Mammary epithelial cell (primary cell): ENCODE measurements around the gene UVRAG.

Experiments
- EZH2 ChIP-seq: IDR thresholded peaks from 2 replicates; pipeline ENCODE4 v1.6.1; 2012; ENCODE audit warnings: low read length, inconsistent platforms, borderline replicate concordance
- TF ChIP-seq, protein P1 (sequence below), 2 donors: IDR thresholded peaks in 1 of 2; conservative IDR thresholded peaks in 1 of 2; 2 replicates each; pipeline ENCODE4 v1.5.1; 2011 to 2012; ENCODE audit warnings: inconsistent platforms in 2 of 2, low read length in 2 of 2, mild to moderate bottlenecking in 2 of 2, control low read depth in 1 of 2, low read depth in 1 of 2; ENCODE audit not compliant: insufficient read depth in 1 of 2; ENCODE audit errors: extremely low read depth in 1 of 2

DNA sequence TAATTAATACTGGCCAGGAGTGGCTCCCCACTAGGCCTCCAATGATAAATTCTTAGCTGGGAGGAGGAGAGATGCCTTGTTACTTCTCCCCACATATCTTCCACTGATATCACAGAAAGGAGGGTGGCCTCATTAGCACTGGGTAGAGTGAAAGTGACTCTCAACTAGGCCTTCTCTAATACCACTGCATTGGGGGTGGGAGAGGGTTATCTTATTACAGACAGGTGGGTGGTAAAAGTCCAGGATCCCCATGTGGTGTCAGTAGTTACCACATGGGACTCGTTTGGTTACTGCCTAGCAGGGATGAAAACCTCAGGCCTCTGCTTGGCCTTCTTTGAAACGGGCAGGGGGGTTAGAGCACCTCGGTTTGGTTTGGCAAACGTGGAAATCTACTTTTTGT lies 167.3 kb downstream of the UVRAG start:
- TF ChIP-seq EZH2, result no peak
- TF ChIP-seq, protein P1, sequence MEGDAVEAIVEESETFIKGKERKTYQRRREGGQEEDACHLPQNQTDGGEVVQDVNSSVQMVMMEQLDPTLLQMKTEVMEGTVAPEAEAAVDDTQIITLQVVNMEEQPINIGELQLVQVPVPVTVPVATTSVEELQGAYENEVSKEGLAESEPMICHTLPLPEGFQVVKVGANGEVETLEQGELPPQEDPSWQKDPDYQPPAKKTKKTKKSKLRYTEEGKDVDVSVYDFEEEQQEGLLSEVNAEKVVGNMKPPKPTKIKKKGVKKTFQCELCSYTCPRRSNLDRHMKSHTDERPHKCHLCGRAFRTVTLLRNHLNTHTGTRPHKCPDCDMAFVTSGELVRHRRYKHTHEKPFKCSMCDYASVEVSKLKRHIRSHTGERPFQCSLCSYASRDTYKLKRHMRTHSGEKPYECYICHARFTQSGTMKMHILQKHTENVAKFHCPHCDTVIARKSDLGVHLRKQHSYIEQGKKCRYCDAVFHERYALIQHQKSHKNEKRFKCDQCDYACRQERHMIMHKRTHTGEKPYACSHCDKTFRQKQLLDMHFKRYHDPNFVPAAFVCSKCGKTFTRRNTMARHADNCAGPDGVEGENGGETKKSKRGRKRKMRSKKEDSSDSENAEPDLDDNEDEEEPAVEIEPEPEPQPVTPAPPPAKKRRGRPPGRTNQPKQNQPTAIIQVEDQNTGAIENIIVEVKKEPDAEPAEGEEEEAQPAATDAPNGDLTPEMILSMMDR (conservative IDR thresholded peaks at IDR 0.05 in 1 of 2, IDR thresholded peaks at IDR 0.05 in 1 of 2; ENCODE audit: extremely low read depth in 1 of 2, insufficient read depth in 1 of 2, low read depth in 1 of 2, low read length in 2 of 2), result no peak
